ENCODE data around the gene ITGB4.

ITGB4 gene

DNA sequence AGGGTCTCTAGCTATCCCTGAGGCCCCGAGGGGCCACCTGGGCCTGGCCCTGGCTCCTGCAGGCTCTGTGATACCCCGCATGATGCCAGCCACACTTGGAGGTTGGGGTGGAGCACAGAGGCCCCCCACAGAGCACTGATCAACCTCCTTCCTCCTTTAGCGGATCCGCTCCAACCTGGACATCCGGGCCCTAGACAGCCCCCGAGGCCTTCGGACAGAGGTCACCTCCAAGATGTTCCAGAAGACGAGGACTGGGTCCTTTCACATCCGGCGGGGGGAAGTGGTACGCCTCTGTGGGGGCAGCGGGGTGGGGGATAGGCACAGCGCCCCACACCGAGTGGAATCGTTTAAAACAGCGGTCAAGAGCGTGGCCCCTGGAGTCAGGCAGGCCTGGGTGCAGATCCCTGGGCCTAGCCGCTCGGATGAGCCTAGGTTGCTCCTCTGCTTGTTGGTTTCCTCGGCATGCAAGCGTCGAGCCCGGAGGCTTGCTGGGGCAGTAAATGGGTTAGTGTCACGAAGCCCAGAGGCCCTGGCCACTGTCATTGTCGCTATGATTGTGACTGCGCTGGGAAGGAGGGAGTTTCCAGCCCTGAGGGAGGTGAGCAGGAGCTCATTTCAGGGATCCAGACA is 9.9 kb downstream of the ITGB4 start:
- in situ Hi-C loops (cut with MboI; ENCODE audit: low sequenced_read_pairs): no loop called here

DNA sequence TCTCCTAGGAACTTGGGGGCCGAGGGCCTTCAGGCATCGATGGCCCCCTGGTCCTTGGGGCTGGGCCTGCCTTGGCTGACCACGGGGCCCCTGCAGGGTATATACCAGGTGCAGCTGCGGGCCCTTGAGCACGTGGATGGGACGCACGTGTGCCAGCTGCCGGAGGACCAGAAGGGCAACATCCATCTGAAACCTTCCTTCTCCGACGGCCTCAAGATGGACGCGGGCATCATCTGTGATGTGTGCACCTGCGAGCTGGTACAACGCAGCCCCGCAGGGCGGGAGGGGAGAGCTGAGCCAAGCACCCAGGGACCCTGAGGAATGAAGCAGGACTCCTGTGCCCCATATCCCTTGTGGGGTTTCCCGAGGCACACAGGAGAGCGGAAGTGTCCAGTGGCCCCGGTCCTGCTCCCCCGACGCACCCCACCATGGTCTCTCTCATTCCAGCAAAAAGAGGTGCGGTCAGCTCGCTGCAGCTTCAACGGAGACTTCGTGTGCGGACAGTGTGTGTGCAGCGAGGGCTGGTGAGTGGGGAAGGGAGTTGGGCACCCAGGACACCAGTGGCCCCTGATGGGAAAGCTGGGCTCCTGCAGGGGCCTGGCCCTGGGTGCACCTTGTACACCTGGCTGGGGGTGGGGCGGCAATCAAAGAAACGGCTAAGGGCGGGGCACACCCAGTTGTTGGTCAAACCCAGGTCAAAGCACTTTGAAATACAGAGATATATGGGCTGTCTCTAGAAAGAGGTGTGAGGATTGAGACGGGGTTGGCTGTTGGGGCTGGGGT is 10.6 kb downstream of the ITGB4 start:
- in situ Hi-C loops (cut with MboI; ENCODE audit: low sequenced_read_pairs): no loop called here

DNA sequence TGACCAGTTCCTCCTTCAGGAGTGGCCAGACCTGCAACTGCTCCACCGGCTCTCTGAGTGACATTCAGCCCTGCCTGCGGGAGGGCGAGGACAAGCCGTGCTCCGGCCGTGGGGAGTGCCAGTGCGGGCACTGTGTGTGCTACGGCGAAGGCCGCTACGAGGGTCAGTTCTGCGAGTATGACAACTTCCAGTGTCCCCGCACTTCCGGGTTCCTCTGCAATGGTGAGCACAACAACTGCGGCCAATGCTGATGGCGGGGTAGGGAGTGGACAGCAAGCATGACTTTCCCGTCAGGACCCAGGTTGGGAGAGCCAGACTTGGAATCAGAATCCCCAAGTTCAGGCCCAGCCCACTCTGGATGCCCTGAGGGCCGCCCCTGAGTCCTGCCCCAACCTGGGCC is 12.2 kb downstream of the ITGB4 start:
- in situ Hi-C loops (cut with MboI; ENCODE audit: low sequenced_read_pairs): no loop called here

DNA sequence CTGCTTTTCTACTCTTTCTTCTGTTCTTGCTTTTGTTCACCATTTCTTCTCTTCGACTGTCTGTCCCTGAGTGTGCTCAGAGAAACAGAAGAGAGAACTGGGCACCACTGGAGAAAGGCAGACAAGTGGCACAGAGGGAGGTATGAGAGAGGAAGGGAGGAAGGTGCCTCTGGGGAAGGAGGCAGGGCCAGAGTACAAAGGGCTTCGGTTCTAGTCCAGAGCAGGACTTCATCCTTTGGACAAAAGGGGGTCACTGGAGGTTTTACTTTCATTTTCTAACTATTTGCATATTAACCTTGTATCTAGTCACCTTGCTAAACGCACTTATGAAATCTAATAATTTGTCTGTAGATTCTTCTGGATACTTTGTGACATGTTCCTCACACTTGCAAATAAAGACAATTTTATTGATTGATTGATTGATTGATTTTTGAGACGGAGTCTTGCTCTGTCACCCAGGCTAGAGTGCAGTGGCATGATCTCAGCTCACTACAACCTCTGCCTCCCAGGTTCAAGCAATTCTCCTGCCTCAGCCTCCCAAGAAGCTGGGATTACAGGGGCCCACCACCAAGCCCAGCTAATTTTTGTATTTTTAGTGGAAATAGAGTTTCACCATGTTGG is 13.5 kb downstream of the ITGB4 start:
- in situ Hi-C loops (cut with MboI; ENCODE audit: low sequenced_read_pairs): no loop called here

DNA sequence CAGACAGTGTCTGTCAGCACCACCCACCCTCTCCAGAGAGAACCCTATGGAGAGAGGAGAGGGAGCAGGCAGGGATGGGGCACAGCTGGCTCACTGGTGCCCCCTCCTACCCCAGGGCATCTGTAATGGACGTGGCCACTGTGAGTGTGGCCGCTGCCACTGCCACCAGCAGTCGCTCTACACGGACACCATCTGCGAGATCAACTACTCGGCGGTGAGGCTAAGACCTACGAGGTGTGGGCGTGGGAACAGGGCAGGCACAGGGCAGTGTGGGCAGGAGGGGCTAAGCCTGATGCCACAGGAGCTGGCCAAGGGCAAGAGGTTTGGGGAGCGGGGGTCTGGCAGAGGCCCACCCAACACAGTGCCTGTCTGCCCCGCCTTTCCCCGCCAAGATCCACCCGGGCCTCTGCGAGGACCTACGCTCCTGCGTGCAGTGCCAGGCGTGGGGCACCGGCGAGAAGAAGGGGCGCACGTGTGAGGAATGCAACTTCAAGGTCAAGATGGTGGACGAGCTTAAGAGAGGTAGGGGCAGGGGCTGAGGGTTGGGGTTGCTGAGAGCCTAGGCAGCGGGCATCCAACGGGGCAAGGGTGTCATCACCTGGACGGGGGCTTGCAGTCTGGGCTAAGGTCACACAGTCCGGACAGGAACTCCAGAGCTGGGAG is 15.0 kb downstream of the ITGB4 start:
- in situ Hi-C loops (cut with MboI; ENCODE audit: low sequenced_read_pairs): no loop called here

DNA sequence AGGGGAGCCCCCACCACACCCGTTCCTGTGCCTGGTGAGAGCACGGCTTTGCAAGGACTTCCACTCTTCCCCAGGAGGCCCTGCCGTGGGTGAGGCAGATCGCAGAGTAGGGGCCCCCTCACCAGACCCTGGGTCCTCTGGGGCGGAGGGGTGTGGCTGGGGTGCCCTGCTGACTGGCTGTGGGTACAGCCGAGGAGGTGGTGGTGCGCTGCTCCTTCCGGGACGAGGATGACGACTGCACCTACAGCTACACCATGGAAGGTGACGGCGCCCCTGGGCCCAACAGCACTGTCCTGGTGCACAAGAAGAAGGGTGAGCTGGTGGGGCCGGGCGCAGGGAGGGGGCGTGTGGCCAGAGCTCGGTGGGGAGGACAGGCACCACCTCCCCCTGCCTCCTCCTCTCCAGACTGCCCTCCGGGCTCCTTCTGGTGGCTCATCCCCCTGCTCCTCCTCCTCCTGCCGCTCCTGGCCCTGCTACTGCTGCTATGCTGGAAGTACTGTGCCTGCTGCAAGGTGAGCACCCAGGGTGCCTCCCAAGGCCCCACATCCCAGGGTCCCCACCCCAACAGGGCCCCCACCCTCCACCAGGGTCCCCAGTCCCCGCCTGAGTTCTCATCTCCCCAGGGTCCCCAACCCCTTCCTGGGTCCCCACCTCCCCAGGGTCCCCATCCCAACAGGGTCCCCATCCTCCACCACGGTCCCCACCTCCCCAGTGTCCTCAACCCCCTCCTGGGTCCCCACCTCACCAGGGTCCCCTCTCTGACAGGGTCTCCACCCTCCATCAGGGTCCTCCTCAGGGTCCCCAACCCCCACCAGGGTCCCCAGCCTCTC is 16.1 kb downstream of the ITGB4 start:
- in situ Hi-C loops (cut with MboI; ENCODE audit: low sequenced_read_pairs): no loop called here

DNA sequence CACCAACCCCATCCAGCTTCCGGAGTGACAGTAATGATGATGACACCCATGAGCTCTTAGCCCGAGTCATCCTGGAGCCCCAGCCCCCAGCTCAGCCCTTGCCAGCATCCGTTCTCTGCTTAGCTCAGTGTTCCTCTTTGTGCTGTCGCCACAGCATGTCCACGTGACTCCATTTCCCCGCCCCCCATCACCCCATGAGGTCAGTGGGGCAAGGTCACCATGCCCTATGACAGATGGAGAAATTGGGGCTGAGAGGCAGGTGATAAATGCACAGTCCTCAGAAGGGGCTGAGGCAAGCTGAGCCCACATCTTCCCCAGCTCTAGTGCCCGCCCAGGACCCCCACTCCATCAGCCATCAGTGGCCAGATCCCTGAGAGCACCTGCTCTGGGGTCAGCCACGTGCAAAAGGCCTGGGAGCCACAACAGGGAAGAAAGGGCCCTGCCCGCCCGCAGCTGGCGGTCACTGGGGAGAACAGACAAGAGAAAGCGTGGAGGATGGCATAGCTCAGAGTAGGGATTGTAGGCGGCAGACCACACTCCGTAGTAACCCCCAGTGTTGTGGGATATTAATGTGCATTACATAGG is 17.1 kb downstream of the ITGB4 start:
- in situ Hi-C loops (cut with MboI; ENCODE audit: low sequenced_read_pairs): no loop called here

DNA sequence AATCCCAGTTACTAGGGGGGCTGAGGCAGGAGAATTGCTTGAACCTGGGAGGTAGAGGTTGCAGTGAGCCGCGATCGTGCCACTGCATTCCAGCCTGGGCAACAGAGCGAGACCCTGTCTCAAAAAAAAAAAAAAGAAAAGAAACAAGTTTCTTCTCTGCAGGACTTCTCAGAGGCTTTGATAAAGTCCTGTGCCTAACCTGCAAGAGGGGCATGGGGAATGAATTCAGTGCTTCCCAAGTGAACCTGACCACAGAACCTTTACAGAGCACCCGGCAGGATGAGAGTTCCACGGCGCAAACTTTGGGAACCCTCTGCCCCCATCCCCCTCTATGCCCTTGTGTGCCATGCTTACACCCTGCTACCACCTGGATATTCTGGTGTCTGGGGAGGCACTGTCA is 17.9 kb downstream of the ITGB4 start:
- in situ Hi-C loops (cut with MboI; ENCODE audit: low sequenced_read_pairs): no loop called here

DNA sequence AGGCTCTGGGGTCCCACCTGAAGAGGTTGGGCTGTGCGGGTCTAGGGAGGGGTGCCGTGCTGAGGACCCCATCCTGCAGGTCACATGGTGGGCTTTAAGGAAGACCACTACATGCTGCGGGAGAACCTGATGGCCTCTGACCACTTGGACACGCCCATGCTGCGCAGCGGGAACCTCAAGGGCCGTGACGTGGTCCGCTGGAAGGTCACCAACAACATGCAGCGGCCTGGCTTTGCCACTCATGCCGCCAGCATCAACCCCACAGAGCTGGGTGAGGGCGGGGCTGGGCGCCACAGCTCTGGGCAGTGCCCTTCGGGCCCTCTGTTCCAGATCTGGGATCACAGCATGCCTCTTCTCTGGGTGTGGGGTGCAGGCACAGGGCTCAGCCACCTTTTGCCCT is 18.5 kb downstream of the ITGB4 start:
- in situ Hi-C loops (cut with MboI; ENCODE audit: low sequenced_read_pairs): no loop called here

DNA sequence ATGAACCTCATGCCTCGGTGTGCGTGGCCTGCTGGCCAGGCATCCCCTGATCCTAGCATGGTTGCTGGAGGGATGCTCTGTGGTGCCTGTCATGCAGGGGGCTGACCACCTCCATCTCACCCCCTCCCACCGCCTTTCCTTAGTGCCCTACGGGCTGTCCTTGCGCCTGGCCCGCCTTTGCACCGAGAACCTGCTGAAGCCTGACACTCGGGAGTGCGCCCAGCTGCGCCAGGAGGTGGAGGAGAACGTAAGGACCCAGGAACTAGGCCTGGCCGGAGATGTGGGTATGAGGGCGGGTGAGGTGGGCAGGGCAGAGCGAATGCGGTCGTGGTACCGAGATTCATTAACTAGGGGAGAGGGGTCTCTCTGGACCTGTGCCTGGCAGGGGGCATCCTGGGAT is 19.0 kb downstream of the ITGB4 start:
- in situ Hi-C loops (cut with MboI; ENCODE audit: low sequenced_read_pairs): no loop called here

DNA sequence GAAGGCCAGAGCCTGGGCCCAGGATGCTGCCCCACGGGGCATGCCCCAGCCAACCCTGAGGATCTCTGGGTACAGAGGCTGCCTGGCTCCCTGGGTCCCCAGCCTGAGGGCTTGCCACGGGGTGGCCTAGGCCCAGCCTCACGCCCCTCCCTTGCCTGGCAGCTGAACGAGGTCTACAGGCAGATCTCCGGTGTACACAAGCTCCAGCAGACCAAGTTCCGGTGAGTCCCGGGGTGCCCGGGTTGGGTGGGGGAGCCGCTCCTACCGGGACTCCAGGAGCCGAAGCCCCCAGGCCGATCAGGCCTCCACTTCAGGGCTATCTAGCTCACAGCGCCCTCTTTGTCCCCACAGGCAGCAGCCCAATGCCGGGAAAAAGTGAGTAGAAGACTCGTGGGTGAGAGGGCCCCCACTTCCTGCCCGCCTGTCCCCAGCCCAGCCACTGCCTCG is 19.4 kb downstream of the ITGB4 start:
- in situ Hi-C loops (cut with MboI; ENCODE audit: low sequenced_read_pairs): no loop called here

DNA sequence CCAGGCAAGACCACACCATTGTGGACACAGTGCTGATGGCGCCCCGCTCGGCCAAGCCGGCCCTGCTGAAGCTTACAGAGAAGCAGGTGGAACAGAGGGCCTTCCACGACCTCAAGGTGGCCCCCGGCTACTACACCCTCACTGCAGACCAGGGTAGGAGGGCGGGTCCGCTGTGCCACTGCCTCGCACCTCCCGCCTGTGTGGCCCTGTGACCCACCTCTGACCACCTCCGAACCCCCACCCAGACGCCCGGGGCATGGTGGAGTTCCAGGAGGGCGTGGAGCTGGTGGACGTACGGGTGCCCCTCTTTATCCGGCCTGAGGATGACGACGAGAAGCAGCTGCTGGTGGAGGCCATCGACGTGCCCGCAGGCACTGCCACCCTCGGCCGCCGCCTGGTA is 21.1 kb downstream of the ITGB4 start:
- in situ Hi-C loops (cut with MboI; ENCODE audit: low sequenced_read_pairs): no loop called here

DNA sequence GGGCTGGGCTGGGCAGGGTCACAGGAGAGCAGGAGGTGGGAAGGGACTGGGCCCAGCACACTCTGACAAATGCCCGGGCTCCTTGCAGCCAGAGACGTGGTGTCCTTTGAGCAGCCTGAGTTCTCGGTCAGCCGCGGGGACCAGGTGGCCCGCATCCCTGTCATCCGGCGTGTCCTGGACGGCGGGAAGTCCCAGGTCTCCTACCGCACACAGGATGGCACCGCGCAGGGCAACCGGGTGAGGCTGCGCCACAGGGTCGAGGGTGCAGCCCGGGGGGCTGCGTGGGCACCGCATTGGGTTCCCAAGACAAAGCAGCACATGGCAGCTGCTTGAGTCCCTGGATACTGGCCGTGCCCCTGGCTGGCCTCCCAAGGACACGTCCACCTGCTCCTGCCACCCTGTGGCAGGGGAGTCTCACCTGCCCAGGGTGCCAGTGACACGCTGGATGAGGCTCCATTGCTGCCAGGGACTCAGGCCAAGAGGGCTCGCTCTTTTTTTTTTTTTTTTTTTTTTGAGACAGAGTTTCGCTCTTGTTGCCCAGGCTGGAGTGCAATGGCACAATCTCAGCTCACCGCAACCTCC is 22.5 kb downstream of the ITGB4 start:
- in situ Hi-C loops (cut with MboI; ENCODE audit: low sequenced_read_pairs): no loop called here

DNA sequence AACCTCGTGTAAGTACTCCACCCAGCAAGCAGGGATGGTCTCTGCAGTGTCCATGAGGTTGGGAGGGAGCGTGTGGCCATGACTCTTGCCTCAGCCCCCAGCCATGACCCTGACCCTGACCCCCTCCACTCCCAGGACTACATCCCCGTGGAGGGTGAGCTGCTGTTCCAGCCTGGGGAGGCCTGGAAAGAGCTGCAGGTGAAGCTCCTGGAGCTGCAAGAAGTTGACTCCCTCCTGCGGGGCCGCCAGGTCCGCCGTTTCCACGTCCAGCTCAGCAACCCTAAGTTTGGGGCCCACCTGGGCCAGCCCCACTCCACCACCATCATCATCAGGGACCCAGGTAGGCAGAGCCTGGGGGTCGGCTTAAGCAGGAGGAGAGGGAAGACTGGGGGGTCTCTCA is 27.4 kb downstream of the ITGB4 start:
- in situ Hi-C loops (cut with MboI; ENCODE audit: low sequenced_read_pairs): no loop called here

DNA sequence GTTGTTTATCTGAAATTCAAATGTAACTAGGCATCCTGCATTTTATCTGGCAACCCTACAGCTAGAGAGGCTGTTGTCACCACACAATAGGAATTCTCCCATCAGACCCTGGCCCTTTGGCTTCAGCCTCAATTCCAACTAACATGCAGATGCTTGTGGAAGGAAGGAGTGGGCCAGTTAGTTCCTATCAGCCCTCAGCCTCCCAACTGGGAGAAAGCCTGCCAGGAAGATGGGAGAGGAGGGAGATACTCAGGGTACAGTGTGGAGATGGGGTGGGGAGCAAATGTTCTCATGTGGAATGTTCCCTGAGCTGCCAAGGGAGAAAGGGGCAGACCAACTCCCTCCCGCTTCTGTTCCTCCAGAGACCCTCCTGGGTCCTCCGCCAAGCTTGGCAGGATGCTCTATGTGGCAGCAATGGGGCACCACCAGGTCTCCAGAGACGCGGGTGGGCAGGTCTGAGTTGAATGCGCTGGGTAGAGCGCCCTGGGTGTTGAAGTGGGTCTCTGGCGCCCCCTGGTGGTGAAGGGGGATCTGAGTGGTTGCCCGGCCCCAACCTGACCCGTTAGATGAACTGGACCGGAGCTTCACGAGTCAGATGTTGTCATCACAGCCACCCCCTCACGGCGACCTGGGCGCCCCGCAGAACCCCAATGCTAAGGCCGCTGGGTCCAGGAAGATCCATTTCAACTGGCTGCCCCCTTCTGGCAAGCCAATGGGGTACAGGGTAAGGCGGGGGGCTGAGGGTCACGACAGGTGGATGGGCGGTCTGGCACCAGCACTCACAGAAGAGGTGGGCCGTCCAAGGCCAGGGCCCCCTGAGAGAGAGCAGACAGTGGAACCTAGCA is 28.5 kb downstream of the ITGB4 start:
- in situ Hi-C loops (cut with MboI; ENCODE audit: low sequenced_read_pairs): loop anchor here (25.0 kb wide), 2 partner anchors 238 to 538 kb away; partner anchors contain the start of genes ACOX1 and TEN1

DNA sequence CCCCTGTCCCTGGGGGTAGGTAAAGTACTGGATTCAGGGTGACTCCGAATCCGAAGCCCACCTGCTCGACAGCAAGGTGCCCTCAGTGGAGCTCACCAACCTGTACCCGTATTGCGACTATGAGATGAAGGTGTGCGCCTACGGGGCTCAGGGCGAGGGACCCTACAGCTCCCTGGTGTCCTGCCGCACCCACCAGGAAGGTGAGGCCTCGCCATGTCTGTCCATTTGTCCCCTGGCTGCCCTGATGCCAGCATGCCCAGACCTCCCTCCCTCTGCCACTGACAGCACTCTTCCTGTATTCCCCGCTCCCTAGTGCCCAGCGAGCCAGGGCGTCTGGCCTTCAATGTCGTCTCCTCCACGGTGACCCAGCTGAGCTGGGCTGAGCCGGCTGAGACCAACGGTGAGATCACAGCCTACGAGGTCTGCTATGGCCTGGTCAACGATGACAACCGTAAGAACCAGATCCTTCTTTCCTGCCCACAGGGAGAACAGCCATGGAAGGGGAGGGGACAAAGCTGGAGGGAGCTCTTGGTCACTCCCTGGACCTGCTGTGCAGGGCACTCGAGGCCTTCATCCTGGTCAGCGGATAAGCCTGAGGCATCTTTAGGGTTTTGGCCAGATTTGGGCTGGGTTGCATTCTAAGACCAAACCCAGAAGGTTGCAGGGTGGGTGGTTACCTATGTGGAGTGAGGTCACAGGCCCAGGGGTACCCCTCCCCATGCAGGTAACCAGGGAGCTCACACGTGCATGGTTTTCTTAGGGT is 29.6 kb downstream of the ITGB4 start:
- in situ Hi-C loops (cut with MboI; ENCODE audit: low sequenced_read_pairs): loop anchor here (25.0 kb wide), 2 partner anchors 236 to 536 kb away; partner anchors contain the start of genes ACOX1 and TEN1

DNA sequence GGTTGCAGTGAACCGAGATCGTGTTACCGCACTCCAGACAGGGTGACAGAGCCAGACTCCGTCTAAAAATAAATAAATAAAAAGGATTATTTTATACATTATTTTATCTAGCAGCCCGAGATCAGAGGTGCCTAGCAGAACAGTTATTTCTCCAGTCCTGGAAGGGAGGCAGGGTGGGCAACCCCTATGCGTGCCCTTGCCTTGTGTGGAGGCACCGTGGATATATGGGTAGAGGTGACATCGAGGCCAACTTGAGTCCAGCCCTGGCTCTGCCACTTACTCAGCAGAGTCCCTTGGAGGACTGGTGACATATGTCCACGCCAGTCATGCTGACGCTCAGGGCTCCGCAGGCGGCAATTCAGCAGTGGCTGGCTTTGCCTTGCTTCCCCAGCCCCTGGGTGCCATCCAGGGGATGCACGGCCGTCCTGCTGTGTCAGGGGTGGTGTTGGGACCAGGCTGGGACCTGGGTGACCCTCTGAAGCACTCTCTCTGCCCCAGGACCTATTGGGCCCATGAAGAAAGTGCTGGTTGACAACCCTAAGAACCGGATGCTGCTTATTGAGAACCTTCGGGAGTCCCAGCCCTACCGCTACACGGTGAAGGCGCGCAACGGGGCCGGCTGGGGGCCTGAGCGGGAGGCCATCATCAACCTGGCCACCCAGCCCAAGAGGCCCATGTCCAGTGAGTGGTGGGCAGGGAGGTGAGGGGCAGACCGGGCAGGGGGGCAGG is 30.6 kb downstream of the ITGB4 start:
- in situ Hi-C loops (cut with MboI; ENCODE audit: low sequenced_read_pairs): loop anchor here (25.0 kb wide), 2 partner anchors 235 to 535 kb away; partner anchors contain the start of genes ACOX1 and TEN1

DNA sequence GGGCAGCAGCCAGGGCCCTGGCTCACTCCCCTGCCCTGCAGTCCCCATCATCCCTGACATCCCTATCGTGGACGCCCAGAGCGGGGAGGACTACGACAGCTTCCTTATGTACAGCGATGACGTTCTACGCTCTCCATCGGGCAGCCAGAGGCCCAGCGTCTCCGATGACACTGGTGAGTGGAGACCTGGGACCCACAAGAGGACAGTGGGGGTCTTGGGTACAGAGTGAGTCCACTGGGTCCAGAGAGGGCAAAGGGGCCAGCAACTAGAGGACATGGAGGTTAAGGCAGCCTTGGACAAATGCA is 31.1 kb downstream of the ITGB4 start:
- in situ Hi-C loops (cut with MboI; ENCODE audit: low sequenced_read_pairs): loop anchor here (25.0 kb wide), 2 partner anchors 235 to 535 kb away; partner anchors contain the start of genes ACOX1 and TEN1

Measured in HL-60/S4 treated with retinoic acid at 250 ng/mL for 4 days and 3 days (cell line).